H1 (cell line): ENCODE results near the gene SRGAP3.

Experiments used
- EZH2 ChIP-seq: fragments of 200-600 bp; sonication (generic); IDR thresholded peaks from 2 replicates; pipeline ENCODE4 v1.7.1; 2012; ENCODE audit warnings: low read depth, mild to moderate bottlenecking, moderate library complexity, low read length, inconsistent platforms; ENCODE audit not compliant: severe bottlenecking
- YY1 ChIP-seq: IDR thresholded peaks from 2 replicates; pipeline ENCODE4 v1.6.1; 2011; ENCODE audit warnings: low read depth, mild to moderate bottlenecking, low read length
- TF ChIP-seq, protein P1 (sequence below), 3 experiments: IDR thresholded peaks; 1 replicate in 2 of 3; 2 replicates in 1 of 3; pipeline versions ENCODE4 v1.5.1 to v1.6.1; 2011; ENCODE audit warnings: low read length in 3 of 3, mild to moderate bottlenecking in 3 of 3, inconsistent platforms in 2 of 3, low read depth in 1 of 3, moderate library complexity in 1 of 3; ENCODE audit not compliant: insufficient read depth in 1 of 3; ENCODE audit errors: control extremely low read depth in 1 of 3

DNA sequence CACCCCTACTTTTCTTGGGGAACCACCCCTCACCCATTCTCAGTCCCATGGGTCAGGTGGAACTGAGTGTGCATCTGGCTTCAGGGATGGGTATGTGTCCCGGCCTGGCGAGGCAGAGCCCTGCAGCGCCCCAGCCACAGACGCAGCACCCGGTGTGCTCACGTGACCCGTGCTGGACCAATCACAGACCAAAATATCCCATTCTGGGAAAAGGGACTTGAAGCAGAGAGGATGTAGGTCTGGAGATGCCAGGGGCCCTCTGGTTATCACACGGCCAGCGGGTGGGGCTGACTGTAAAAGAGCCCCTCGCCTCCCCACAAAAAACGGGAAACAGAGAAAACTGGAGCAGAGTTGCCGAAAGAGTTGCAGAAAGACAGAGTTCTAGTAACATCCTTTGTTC lies 148.2 kb downstream of the SRGAP3 start:
- TF ChIP-seq YY1 (no peak), EZH2 (no peak)
- TF ChIP-seq, protein P1, sequence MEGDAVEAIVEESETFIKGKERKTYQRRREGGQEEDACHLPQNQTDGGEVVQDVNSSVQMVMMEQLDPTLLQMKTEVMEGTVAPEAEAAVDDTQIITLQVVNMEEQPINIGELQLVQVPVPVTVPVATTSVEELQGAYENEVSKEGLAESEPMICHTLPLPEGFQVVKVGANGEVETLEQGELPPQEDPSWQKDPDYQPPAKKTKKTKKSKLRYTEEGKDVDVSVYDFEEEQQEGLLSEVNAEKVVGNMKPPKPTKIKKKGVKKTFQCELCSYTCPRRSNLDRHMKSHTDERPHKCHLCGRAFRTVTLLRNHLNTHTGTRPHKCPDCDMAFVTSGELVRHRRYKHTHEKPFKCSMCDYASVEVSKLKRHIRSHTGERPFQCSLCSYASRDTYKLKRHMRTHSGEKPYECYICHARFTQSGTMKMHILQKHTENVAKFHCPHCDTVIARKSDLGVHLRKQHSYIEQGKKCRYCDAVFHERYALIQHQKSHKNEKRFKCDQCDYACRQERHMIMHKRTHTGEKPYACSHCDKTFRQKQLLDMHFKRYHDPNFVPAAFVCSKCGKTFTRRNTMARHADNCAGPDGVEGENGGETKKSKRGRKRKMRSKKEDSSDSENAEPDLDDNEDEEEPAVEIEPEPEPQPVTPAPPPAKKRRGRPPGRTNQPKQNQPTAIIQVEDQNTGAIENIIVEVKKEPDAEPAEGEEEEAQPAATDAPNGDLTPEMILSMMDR (IDR thresholded peaks at IDR 0.05; ENCODE audit: control extremely low read depth in 1 of 3, insufficient read depth in 1 of 3, low read depth in 1 of 3, low read length in 3 of 3) = no peak
